H1 (cell line): ENCODE measurements around the gene COL28A1. TPM values are rescaled to one million over a fixed set of nuclear protein-coding genes. Genes with fewer than 3 reads are reported as not detected.

Experiments
- ASH2L ChIP-seq: fragments of 200-600, 300-600 bp; sonication (generic); IDR thresholded peaks from one replicate; pipeline ENCODE4 v1.7.1; 2017; ENCODE audit warnings: low read length
- CREB1 ChIP-seq: IDR thresholded peaks from 2 replicates; pipeline ENCODE4 v1.6.1; 2012; ENCODE audit warnings: inconsistent platforms
- FOSL1 ChIP-seq: IDR thresholded peaks from 2 replicates; pipeline ENCODE4 v1.6.1; 2011; ENCODE audit warnings: mild to moderate bottlenecking, low read depth, low read length, moderate library complexity; ENCODE audit not compliant: insufficient read depth
- MAFK ChIP-seq: IDR thresholded peaks from 2 replicates; pipeline ENCODE4 v1.6.1; 2012; ENCODE audit warnings: low read depth, mild to moderate bottlenecking, improper control_type of control experiment, low read length
- PHF8 ChIP-seq: fragments of 200-600 bp; sonication (generic); conservative IDR thresholded peaks from 2 replicates; pipeline ENCODE4 v1.7.1; 2012; ENCODE audit warnings: low read depth, mild to moderate bottlenecking, inconsistent platforms, low read length, moderate library complexity
- POLR2A ChIP-seq, 2 experiments: IDR thresholded peaks; 1 replicate in 1 of 2; 2 replicates in 1 of 2; pipeline ENCODE4 v1.6.1; 2011; ENCODE audit warnings: low read depth in 2 of 2, low read length in 2 of 2, mild to moderate bottlenecking in 2 of 2; ENCODE audit errors: control extremely low read depth in 1 of 2
- SAP30 ChIP-seq: fragments of 300-600 bp; sonication (generic); IDR thresholded peaks from 2 replicates; pipeline ENCODE4 v1.7.1; 2012; ENCODE audit warnings: low read length, moderate library complexity, mild to moderate bottlenecking, inconsistent platforms; ENCODE audit not compliant: insufficient read depth, insufficient replicate concordance
- SIN3A ChIP-seq, 2 experiments: IDR thresholded peaks in 1 of 2; conservative IDR thresholded peaks in 1 of 2; 2 replicates each; pipeline ENCODE4 v1.6.1; 2011 to 2012; ENCODE audit warnings: low read length in 2 of 2, improper control_type of control experiment in 1 of 2, low read depth in 1 of 2, mild to moderate bottlenecking in 1 of 2
- SP1 ChIP-seq: IDR thresholded peaks from 2 replicates; pipeline ENCODE4 v1.6.1; 2011; ENCODE audit warnings: low read depth, low read length
- TAF7 ChIP-seq: optimal IDR thresholded peaks from 2 replicates; pipeline ENCODE3; 2011; ENCODE audit warnings: low read depth, mild to moderate bottlenecking, inconsistent platforms, low read length, moderate library complexity, borderline replicate concordance
- TCF12 ChIP-seq: IDR thresholded peaks from 2 replicates; pipeline ENCODE4 v1.6.1; 2011; ENCODE audit warnings: low read depth, mild to moderate bottlenecking, low read length
- ZNF274 ChIP-seq: IDR thresholded peaks from 2 replicates; pipeline ENCODE4 v1.7.0; 2012; ENCODE audit warnings: low read length, borderline replicate concordance; ENCODE audit errors: extremely low read depth
- polyA plus RNA-seq, 7 experiments: library from polyadenylated mRNA; depleted of rRNA in 3 of 7; stranded (reverse) in 5 of 7; unstranded in 2 of 7; fragments of >200 nt in 5 of 7; fragments of 200-250 nt in 2 of 7; gene quantifications; 1 replicate in 5 of 7; 2 replicates in 1 of 7; 4 replicates in 1 of 7; pipeline versions ENCODE4 v1.2.1 to v1.2.3, GENCODE V29; 2011 to 2013; ENCODE audit warnings: missing spikeins in 2 of 7, mixed read lengths in 2 of 7
- total RNA-seq: library from RNA; stranded (reverse); fragmentation: NEBNext Ultra II Directional; extraction: Animal tissue kit (Norgen Biotek cat#: 25700); gene quantifications from 2 replicates; pipeline ENCODE4 v1.2.1, GENCODE V29; 2021

The COL28A1 gene
- total and polyA plus RNA-seq, 2 of the 8 experiments (the other 6 are each of a cell fraction or from before 2014, with no cell fraction given): 0.22 to 0.38 TPM

DNA sequence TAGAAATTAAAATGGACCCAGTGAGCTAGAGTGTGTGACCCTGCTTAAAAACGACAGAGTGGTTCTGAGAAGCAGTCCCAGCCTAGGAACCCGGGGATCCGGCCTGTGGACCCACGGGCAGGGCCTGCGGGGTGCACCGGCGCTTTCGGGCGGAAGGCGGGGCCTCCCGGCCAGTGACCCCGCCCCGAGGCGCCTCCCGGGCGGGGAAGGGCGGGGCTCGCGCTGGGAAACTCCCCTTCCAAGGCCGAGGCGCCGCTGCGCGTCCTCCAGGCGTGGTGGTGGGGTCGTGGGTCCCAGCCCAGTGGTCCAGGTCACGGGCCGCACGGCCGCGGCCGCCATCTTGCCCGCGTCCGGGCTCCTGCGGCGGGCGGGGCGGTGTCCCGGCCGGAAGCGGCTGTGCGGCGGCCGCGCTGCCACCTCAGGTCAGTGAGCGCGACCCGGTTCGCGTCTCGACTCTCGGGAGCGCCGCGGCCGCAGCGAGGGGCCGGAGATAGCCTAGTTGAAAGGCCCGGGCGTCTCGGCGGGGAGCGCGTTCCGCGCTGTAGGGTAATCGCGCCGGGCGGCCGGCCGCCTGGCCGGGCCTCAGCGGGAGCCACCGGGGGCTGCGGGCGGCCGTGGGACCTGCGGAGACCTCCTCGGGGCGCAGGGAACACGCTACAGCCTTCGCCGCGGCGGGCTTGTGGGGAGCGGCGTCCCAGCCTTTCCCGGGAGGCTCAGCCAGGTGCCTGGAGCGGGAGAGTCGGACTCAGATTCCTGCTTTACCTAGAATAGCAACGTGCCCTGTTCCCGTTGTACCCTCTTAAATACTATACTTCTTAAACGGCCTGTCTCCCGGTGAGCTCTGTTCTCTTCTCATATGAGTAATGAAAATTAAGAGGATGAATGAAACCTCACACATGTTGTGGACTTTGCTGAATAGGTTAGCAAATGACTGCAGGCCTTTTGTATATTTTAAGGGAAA is 31.3 kb upstream of the COL28A1 start, which contains the start of gene MIOS (continued):
- TF ChIP-seq TAF7: peak; percentile 78
- TF ChIP-seq SIN3A (conservative IDR thresholded peaks at IDR 0.05 in 1 of 2, IDR thresholded peaks at IDR 0.05 in 1 of 2; ENCODE audit: low read depth in 1 of 2, low read length in 2 of 2): 0 out of 4 replicates have a peak, but pooled peaks of 1 of the 2 experiments have one; percentile 10
- no peak for TF ChIP-seq FOSL1
- peak; percentile 77 to 86 for TF ChIP-seq POLR2A (IDR thresholded peaks at IDR 0.05; ENCODE audit: control extremely low read depth in 1 of 2, low read depth in 2 of 2, low read length in 2 of 2)
- no peak for TF ChIP-seq TCF12
- no peak for TF ChIP-seq ZNF274
- peak; percentile 90 for TF ChIP-seq ASH2L
- no peak for TF ChIP-seq SP1
- TF ChIP-seq PHF8: peak; percentile 86
- TF ChIP-seq SAP30: no peak
- no peak for TF ChIP-seq MAFK
- TF ChIP-seq CREB1: no peak
- TF ChIP-seq, all 59 proteins: peak for 13
